GM12878 (cell line): ENCODE results near the gene TTF2. TPM values are rescaled to one million over a fixed set of nuclear protein-coding genes. Genes with fewer than 3 reads are reported as not detected.

ENCODE experiments used
- BCL11A ChIP-seq: IDR thresholded peaks from 2 replicates; pipeline ENCODE4 v1.6.1; 2011; ENCODE audit warnings: low read depth, low read length
- CBFB ChIP-seq: IDR thresholded peaks from 2 replicates; pipeline ENCODE4 v1.6.1; 2016; ENCODE audit warnings: antibody characterized with exemption, low read depth
- CBX5 ChIP-seq: sonication (generic); IDR thresholded peaks from 2 replicates; pipeline ENCODE4 v1.6.1; 2016; ENCODE audit warnings: low read depth, moderate library complexity, mild to moderate bottlenecking, inconsistent platforms
- ESRRA ChIP-seq: IDR thresholded peaks from 2 replicates; pipeline ENCODE4 v1.6.1; 2012; ENCODE audit warnings: mild to moderate bottlenecking, low read length, improper control_type of control experiment
- GATAD2B ChIP-seq: fragments of 450-650 bp; conservative IDR thresholded peaks from 2 replicates; pipeline ENCODE4 v1.6.1; 2017; ENCODE audit warnings: low read depth, mild to moderate bottlenecking, moderate library complexity
- IKZF2 ChIP-seq, 2 experiments: fragments of 450-650 bp; IDR thresholded peaks; 2 replicates each; pipeline ENCODE4 v1.6.1; 2017; ENCODE audit warnings: mild to moderate bottlenecking in 2 of 2, moderate library complexity in 2 of 2
- KAT2A ChIP-seq: conservative IDR thresholded peaks from 2 replicates; pipeline ENCODE4 v1.6.1; 2011; ENCODE audit warnings: low read depth, low read length; ENCODE audit not compliant: control insufficient read depth
- MTA2 ChIP-seq: fragments of 450-650 bp; IDR thresholded peaks from 2 replicates; pipeline ENCODE4 v1.6.1; 2016; ENCODE audit warnings: low read depth, mild to moderate bottlenecking, moderate library complexity
- MTA3 ChIP-seq: IDR thresholded peaks from 2 replicates; pipeline ENCODE4 v1.6.1; 2012; ENCODE audit warnings: low read length, inconsistent platforms, borderline replicate concordance
- PAX5 ChIP-seq: IDR thresholded peaks from 2 replicates; pipeline ENCODE4 v1.6.1; 2011; ENCODE audit warnings: low read depth, low read length, borderline replicate concordance
- RAD21 ChIP-seq: IDR thresholded peaks from 2 replicates; pipeline ENCODE4 v1.6.1; 2011; ENCODE audit warnings: mild to moderate bottlenecking, low read depth, low read length, moderate library complexity; ENCODE audit not compliant: insufficient read depth
- RAD51 ChIP-seq: fragments of 450-650 bp; IDR thresholded peaks from 2 replicates; pipeline ENCODE4 v1.6.1; 2016; ENCODE audit warnings: moderate library complexity, mild to moderate bottlenecking, inconsistent platforms
- RELA ChIP-seq: fragments of 450-650 bp; IDR thresholded peaks from 2 replicates; pipeline ENCODE4 v1.8.0; 2014; ENCODE audit warnings: borderline replicate concordance; ENCODE audit not compliant: partially characterized antibody
- RFX5 ChIP-seq: IDR thresholded peaks from 2 replicates; pipeline ENCODE4 v1.6.1; 2011; ENCODE audit warnings: low read depth, low read length, improper control_type of control experiment
- SMC3 ChIP-seq: IDR thresholded peaks from 2 replicates; pipeline ENCODE4 v1.6.1; 2011; ENCODE audit warnings: low read length, improper control_type of control experiment, borderline replicate concordance
- STAT3 ChIP-seq: IDR thresholded peaks from 2 replicates; pipeline ENCODE4 v1.6.1; 2011; ENCODE audit warnings: low read depth, low read length, improper control_type of control experiment
- polyA plus RNA-seq, 11 experiments: library from polyadenylated mRNA; depleted of rRNA in 4 of 11; unstranded in 6 of 11; stranded (reverse) in 5 of 11; fragments of >200 nt; fragmentation: Nextera tagmentation in 4 of 11; fragmentation: Illumina TruSeq in 1 of 11; extraction: Ambion mirVana in 4 of 11; extraction: Trizol in 1 of 11; gene quantifications; 1 replicate in 1 of 11; 2 replicates in 10 of 11; pipeline versions ENCODE4 v1.2.1 to v1.2.3, GENCODE V29; 2011 to 2016; ENCODE audit warnings: inconsistent platforms in 2 of 11, missing spikeins in 2 of 11, low read depth in 1 of 11
- total RNA-seq, 4 experiments: library from RNA; depleted of rRNA in 3 of 4; stranded (reverse); fragments of >200 nt in 3 of 4; fragmentation: Illumina TruSeq in 1 of 4; extraction: Trizol in 1 of 4; gene quantifications; 2 replicates each; pipeline versions ENCODE4 v1.2.1 to v1.2.3, GENCODE V29; 2013 to 2021
- TF ChIP-seq, protein P1 (sequence below): fragments of 450-650 bp; IDR thresholded peaks from 2 replicates; pipeline ENCODE4 v1.6.1; 2017; ENCODE audit warnings: mild to moderate bottlenecking
- TF ChIP-seq, protein P2 (sequence below): fragments of 450-650 bp; IDR thresholded peaks from 2 replicates; pipeline ENCODE4 v1.6.1; 2018; ENCODE audit warnings: borderline replicate concordance, mild to moderate bottlenecking; ENCODE audit not compliant: partially characterized antibody
- TF ChIP-seq, protein P3 (sequence below): IDR thresholded peaks from 2 replicates; pipeline ENCODE4 v1.6.1; 2012; ENCODE audit warnings: low read depth, low read length, improper control_type of control experiment
- TF ChIP-seq, protein P4 (sequence below): fragments of 450-650 bp; conservative IDR thresholded peaks from 2 replicates; pipeline ENCODE4 v1.6.1; 2017; ENCODE audit warnings: mild to moderate bottlenecking, moderate library complexity
- TF ChIP-seq, protein P5 (sequence below): fragments of 450-650 bp; IDR thresholded peaks from 2 replicates; pipeline ENCODE4 v1.6.1; 2017; ENCODE audit warnings: mild to moderate bottlenecking, low read depth, inconsistent platforms; ENCODE audit not compliant: poor library complexity, severe bottlenecking

The TTF2 gene
- total and polyA plus RNA-seq, 10 of the 15 experiments (the other 5 are each of a cell fraction or from before 2014, with no cell fraction given) = 17.7 to 134 (median 78.2) TPM

DNA sequence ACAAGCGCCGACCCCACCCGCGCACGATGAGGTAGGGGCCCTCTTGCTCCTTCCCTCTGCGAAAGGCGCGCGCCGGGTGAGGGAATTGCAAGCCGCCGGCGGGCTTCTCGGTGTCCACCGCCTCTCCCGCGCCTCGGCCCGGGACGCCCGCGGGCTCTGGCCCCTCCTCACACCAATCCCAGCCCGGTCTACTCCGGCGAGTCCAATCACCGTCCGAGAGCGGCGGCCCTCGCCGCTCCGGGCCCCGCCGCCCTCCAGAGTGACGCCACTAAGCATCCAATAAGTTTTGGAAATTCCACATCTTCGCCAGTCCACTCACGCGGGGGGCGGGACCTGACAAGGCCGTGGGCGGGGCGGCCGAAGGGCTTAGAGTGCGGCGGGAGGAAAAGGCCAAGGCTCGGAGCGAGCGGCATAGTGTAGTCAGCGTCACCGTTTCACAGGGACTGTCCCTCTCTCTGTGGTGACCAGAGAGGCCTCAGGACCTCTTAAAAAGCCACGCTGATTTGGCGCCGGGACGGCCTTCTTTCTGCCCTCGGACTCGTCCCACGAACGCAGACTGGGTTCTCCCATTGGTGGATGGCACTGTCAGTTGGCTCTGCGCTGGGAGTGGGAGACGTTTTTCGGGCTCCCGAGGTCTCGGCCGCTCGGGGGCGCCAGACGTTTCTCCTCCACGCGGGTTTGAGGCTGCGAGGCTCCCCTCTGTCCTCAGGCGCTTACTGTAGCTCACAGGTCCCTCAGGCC, 61.6 kb downstream of the TTF2 start, which contains the start of gene TRIM45 (continued):
- TF ChIP-seq, protein P1, sequence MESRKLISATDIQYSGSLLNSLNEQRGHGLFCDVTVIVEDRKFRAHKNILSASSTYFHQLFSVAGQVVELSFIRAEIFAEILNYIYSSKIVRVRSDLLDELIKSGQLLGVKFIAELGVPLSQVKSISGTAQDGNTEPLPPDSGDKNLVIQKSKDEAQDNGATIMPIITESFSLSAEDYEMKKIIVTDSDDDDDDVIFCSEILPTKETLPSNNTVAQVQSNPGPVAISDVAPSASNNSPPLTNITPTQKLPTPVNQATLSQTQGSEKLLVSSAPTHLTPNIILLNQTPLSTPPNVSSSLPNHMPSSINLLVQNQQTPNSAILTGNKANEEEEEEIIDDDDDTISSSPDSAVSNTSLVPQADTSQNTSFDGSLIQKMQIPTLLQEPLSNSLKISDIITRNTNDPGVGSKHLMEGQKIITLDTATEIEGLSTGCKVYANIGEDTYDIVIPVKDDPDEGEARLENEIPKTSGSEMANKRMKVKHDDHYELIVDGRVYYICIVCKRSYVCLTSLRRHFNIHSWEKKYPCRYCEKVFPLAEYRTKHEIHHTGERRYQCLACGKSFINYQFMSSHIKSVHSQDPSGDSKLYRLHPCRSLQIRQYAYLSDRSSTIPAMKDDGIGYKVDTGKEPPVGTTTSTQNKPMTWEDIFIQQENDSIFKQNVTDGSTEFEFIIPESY = no peak
- TF ChIP-seq GATAD2B = peak; percentile 57; the same call in 1 of the 2 replicates
- no peak for TF ChIP-seq PAX5
- TF ChIP-seq RAD21 = peak; percentile 23; the same call in 1 of the 2 replicates
- TF ChIP-seq CBX5 = peak; percentile 44; the same call in 1 of the 2 replicates
- TF ChIP-seq, protein P2, sequence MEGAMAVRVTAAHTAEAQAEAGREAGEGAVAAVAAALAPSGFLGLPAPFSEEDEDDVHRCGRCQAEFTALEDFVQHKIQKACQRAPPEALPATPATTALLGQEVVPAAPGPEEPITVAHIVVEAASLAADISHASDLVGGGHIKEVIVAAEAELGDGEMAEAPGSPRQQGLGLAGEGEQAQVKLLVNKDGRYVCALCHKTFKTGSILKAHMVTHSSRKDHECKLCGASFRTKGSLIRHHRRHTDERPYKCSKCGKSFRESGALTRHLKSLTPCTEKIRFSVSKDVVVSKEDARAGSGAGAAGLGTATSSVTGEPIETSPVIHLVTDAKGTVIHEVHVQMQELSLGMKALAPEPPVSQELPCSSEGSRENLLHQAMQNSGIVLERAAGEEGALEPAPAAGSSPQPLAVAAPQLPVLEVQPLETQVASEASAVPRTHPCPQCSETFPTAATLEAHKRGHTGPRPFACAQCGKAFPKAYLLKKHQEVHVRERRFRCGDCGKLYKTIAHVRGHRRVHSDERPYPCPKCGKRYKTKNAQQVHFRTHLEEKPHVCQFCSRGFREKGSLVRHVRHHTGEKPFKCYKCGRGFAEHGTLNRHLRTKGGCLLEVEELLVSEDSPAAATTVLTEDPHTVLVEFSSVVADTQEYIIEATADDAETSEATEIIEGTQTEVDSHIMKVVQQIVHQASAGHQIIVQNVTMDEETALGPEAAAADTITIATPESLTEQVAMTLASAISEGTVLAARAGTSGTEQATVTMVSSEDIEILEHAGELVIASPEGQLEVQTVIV = no peak
- no peak for TF ChIP-seq RAD51
- no peak for TF ChIP-seq ESRRA
- TF ChIP-seq, protein P3, sequence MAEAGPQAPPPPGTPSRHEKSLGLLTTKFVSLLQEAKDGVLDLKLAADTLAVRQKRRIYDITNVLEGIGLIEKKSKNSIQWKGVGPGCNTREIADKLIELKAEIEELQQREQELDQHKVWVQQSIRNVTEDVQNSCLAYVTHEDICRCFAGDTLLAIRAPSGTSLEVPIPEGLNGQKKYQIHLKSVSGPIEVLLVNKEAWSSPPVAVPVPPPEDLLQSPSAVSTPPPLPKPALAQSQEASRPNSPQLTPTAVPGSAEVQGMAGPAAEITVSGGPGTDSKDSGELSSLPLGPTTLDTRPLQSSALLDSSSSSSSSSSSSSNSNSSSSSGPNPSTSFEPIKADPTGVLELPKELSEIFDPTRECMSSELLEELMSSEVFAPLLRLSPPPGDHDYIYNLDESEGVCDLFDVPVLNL = no peak
- no peak for TF ChIP-seq RFX5
- TF ChIP-seq SMC3 = peak; percentile 17; the same call in 1 of the 2 replicates
- TF ChIP-seq CBFB = no peak
- TF ChIP-seq MTA2 = no peak
- TF ChIP-seq RELA = no peak
- TF ChIP-seq STAT3 = no peak
- no peak for TF ChIP-seq MTA3
- no peak for TF ChIP-seq BCL11A
- no peak for TF ChIP-seq KAT2A
- TF ChIP-seq, protein P4, sequence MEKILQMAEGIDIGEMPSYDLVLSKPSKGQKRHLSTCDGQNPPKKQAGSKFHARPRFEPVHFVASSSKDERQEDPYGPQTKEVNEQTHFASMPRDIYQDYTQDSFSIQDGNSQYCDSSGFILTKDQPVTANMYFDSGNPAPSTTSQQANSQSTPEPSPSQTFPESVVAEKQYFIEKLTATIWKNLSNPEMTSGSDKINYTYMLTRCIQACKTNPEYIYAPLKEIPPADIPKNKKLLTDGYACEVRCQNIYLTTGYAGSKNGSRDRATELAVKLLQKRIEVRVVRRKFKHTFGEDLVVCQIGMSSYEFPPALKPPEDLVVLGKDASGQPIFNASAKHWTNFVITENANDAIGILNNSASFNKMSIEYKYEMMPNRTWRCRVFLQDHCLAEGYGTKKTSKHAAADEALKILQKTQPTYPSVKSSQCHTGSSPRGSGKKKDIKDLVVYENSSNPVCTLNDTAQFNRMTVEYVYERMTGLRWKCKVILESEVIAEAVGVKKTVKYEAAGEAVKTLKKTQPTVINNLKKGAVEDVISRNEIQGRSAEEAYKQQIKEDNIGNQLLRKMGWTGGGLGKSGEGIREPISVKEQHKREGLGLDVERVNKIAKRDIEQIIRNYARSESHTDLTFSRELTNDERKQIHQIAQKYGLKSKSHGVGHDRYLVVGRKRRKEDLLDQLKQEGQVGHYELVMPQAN = no peak
- no peak for TF ChIP-seq IKZF2 (IDR thresholded peaks at IDR 0.05)
- TF ChIP-seq, protein P5, sequence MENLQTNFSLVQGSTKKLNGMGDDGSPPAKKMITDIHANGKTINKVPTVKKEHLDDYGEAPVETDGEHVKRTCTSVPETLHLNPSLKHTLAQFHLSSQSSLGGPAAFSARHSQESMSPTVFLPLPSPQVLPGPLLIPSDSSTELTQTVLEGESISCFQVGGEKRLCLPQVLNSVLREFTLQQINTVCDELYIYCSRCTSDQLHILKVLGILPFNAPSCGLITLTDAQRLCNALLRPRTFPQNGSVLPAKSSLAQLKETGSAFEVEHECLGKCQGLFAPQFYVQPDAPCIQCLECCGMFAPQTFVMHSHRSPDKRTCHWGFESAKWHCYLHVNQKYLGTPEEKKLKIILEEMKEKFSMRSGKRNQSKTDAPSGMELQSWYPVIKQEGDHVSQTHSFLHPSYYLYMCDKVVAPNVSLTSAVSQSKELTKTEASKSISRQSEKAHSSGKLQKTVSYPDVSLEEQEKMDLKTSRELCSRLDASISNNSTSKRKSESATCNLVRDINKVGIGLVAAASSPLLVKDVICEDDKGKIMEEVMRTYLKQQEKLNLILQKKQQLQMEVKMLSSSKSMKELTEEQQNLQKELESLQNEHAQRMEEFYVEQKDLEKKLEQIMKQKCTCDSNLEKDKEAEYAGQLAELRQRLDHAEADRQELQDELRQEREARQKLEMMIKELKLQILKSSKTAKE = no peak
